HL-60/S4 treated with phorbol 12-myristate 13-acetate at 8.2 ng/mL for 4 days and 3 days (cell line): ENCODE data around the gene IFRD2.

Experiments
- in situ Hi-C: fragments of 300-500 bp; cut with MboI; formaldehyde crosslinking; loops from 2 replicates; pipeline ENCODE4 v1.15.0; 2022; ENCODE audit warnings: low sequenced_read_pairs

IFRD2 gene

DNA sequence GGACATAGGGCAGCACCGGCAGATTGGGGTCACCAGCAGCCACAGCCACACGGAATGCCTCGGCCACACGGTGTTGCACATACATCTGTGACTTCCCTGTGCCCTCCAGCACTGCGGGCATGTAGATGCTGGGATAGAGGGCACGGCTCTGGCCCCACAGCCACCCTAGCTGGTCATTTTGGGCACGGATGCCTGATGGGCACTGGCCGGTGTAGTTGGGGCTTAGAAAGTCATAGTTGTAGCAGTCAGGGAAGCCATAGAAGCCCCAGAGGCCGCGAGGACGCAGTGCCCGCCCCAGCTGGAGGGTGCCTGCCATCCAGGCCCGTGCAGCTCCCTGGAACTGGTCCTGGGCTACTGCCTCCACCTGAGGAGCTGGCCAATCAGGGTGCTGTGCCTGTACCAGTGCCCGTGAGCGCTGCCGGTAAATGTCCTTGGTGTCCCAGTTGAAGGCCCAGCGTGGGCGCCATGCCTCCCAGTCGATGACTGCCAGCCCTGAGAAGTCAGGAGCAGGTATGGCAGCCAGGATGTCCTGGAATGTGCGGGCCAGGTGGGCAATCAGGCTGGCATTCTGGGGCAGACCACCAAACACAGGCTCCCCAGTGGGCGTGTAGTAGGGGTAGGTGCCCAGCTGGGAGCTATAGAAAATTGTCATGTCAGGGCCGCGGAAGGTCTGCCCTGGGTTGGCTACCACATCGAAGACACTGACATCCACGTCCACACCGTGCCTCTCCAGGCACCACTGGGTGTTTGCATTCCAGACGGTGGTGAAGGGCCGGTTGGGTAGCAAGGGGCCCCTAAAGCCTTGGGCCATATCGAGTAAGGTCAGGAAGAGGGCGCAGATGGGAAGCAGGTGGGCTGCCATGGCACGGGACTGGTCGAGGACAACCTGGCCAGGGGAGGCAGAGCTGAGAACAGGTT is 10.1 kb upstream of the IFRD2 start:
- in situ Hi-C loops = no loop called here

DNA sequence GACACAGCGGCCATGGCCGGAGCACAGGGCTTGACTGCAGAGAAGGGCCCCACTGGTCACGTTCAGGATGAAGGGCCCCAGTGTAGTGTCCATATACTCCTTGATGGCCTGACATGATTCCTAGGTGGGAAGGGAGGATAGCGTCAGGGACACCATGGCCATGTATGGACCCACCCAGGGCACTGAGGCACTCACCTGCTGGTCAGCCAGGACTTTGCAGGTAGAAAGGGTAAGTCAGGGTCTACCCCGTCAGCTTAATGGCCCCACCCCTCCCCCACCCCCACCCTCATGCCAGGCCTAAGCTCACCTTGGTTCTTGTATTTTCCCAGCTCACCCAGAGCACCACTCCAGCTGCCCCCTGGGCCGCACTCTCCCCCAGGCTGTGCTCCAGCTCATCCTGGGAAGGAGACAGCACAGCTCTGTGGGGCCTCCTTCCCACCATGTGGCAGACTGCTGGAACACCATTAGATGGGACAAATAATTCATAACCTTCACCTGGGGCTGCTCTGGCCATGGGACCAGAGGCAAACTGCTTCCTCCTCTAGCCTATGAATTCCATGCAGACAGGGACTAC is 8.5 kb upstream of the IFRD2 start:
- in situ Hi-C loops = no loop called here

DNA sequence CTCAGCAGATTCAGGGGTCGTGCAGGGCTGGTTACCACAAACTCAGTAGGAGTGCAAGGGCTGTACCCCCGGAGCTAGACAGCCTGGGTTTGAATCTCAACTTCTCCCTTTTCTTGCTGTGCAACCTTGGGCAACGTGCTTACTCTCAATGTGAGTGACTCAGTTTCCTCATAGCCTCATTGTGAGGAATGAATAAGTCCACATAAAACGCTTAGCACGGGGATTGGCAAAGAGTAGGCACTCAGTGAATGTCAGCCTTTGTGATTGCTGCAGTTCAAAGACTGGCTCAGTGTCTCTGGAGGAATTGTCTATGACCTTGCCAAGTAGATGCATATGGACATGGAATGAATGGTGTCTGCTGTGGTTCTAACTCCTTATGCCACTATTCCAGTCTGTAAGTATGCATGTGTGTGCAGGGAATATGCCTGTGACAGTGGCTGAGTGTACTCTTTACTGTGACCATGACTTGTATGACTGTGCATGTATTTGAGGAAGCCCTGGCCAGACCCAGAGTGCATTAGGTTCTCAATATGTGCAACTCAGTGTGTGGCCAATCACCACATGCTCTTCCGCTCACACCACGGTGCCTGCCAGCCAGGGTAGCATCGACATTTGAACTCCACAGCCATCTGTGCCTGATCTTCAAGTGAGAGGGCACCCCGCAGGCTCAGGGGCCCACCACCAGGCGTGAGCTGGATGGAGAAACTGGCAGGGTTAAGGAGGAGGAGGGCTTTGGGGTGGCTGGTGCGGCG is 7.9 kb upstream of the IFRD2 start:
- in situ Hi-C loops = no loop called here

DNA sequence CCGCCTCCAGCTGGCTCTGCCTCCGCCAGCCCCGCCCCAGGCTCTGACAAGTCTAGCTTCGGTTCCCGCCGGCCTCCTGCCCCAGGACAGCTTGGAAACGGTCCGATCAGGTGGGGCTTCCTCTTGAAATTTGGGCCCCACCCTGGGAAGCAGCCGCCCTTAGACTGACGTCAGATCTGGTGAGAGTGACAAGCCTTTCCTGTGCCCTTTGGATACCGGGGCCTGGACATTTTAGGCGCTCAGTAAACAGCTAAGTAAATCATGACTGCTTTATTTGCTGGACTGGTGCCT is 7.4 kb upstream of the IFRD2 start:
- in situ Hi-C loops = no loop called here

DNA sequence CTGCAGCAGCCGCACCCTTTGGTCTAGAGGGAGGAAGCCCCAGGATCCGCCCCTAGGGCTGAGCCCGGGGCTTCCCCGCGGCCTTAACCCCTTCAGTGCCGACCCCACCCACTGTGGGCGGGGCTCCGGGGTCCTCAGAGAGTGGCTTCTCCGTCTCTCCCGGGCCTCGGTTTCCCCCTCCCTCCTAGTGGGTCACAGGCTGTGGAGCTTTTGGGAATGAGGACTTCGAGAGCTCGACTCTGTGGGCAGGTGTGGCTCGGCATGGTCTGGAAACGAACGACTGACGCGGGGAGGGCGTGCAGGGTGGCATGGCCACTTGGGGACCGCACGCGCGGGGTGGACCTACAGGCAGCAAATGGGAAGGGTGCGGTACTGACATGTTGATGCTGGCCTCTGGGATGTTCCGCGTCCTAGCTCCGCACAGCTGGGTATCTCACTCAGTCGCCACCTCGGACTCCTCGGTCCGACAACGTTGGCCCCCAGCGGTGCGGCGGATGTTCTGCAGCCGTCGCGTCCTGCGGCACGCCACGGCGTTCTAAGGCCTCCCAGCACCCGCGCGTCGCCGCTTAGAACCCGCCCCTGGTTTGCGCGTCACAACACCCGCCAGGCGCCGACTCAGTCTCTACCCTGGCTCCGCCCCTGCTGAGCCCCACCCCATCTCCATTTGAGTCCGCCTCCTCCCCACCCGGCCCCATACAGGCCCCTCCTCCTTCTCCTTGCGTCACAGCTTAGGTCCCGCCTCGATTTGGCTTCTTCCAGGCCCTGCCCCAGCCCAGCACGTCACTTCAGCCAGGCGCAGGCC is 6.8 kb upstream of the IFRD2 start, which contains the start of the genes HYAL3 and NAA80:
TSS of gene HYAL3 (minus strand) at position 570 of the 802 bp plus-strand sequence. CDS start 3,803 bp downstream, outside the sequence.
TSS of gene NAA80 (minus strand) at position 570 of the 802 bp plus-strand sequence. CDS start 1,942 bp downstream, outside the sequence.
- in situ Hi-C loops = no loop called here

DNA sequence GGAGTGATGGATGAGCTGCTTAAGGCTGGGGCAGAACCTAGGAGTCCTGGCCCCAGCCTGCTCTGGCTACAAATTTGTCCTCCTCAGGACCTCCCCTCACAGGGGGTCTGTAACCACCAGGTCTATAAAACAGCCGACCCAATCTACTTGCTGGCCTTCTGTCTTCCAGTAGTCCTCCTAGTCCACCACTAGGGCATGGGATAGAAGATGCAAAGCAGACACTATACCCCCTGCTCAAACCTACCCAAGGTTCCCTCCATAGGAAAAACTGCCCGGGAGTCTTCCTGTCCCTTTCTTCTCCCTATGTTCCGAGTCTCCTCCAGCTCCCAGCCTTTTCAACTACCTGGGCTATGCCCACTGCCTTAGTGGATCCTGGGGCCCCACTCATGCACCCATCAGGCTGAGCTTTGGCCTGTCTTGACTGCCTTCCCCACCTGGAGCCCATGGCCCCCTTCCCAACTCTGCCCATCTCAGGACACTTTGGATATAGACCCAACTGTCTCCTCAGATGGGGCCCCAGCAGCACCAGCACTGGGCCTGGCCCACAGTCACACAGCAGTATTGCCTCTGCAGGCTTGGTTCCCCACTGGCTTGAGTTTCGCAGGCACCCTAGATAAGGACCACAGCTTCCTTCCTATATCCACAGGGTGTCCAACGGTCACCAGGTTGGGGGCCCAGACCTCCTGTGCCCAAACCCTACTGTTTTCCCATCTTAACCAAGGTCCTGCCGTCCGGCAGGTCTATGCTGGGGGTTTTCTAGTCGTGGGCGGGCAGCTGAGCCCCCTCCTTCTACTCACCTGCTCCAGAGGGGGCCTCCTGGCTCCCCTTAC is 5.9 kb upstream of the IFRD2 start:
- in situ Hi-C loops = no loop called here

DNA sequence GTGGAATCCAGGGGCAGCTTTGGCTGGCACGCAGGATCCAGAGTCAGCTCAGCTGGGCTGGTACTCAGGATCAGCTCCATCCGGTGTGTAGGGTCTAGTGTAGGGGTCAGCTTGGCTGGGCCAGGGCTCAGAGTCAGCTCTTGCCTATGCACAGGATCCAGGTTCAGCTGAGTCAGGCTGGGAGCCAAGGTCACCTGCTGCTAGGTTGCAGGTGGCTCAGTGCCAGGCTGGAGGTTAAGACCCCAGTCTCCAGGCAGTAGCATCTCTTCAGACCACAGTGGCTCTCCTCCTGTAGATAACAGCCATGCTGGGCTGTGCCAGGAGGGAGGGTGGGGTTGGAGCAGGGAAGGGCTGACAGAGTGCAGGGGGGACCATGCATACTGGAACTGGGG is 5.2 kb upstream of the IFRD2 start:
- in situ Hi-C loops = no loop called here

DNA sequence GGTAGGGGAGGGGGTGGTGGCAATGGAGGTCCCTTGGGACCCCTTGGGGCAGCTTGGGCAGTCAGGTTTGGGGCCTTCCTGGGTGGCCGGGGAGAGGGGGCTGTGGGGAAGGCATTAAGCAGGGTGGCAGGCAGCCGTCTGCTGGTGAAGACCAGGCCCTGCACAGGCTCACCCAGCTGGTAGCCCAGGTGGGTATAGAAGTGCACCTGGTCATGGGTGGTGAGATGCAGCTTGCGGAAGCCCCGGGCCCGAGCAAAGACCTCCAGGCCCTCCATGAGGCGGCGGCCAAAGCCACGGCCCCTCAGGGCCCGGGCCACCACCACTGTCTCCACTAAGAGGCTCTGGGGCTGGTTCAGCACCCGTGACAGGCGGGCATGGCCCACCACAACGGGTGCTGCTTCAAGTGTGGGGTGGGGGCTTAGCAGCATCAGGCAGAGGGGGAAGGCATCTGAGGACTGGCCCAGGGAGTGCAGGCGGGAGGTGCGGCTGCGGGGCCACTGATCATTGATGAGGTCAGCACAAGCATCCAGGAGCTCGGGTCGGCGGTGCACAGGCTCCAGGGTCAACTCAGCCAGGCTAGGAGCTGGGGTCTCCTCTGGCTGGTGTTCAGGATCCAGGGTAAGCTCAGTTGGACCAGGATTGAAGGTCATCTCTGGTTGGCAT is 4.6 kb upstream of the IFRD2 start:
- in situ Hi-C loops = no loop called here

DNA sequence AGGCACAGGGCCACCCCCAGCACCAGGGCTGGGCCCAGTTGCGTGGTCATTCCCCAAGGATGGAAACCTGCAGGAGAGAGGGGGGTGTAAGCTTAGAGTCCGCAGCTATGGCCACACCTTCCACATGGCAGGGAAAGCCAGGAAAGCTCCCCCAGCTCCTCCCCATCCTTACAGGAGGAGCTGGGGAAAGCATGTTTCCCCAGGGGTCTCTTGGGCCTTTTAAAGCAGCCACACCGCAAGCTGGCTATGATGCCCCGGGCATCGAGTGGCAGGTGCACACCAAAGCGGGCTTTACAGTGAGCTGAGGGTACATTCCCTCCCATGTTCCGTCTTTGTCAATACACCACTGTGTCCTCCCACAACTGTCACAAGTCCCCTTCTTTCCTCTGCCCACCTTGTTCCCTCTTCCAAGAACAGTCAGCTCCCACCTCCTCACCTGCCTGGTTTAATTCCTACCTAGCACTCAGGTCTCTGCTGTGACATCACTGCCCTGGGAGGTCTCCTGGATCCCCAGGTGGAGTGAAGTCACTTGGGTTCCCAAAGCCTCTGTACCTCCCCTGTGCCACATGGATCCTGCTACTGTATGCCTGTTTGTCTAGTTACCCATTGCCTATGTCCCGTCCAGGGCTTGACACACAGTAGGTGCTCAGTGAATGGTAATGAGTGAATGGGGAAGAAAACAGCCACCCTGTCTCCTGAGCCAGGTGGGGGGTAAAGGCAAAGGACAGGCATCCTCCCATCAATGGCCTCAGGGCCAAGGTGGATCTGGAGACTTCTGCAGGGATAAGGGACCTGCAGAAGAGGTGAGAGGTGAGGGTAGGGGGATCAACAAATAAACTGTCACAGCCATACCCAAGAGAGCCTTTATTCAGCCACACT is 3.6 kb upstream of the IFRD2 start:
- in situ Hi-C loops = no loop called here

DNA sequence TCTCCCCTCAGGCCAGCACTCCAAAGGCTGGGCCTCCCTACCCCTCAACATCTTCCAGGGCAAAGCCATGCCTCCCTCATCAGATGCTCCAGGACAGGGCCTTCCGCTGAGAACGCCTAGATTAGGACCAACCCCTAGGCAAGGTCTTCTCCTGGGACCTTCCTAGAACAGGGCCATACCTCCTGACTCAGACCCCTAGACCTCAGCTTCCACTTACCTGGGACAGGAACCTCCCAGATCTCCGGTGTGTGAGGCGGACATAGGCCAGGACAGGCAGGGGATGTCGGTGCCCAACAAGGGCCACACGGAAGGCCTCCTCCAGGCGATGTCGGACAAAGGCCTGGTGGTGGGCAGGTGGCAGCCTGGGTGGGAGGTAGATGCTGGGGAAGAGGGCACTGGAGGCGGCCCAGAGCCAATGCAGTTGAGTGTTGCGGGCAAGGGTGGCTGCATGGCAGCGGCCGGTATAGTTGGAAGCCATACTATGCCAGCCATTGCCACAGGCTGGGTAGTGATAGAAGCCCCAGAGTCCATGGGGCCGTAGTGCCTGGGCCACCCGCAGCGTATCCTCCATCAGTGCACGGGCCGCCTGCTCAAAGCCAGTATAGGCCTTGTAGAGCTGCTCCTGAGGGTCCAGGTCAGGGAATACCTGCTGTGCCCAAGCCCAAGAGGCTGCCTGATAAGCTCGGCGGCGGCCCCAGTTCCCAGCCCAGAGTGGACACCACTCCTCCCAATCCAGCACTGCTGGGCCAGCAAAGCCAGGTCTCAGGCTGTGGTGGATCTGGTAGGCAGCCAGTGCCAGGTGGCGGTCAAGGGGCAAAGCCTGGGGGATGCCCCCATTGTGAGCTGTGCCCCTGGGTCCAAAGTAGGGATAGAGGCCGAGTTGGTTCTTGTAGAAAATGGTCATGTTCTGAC is 2.5 kb upstream of the IFRD2 start:
- in situ Hi-C loops = no loop called here

DNA sequence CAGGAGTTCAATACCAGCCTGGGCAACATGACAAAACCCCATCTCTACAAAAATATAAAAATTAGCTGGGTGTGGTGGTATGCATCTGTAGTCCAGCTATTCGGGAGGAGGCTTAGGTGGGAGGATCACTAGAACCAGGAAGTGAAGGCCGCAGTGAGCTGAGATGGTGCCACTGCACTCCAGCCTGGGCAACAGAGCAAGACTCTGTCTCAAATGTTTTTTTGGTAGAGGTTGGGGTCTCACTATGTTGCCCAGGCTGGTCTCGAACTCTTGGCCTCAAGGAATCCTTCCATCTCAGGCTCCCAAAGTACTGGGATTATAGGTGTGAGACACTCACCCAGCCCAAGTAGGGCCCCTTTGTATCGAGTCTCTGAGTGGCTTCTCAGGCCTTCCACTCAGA is 1.9 kb upstream of the IFRD2 start:
- in situ Hi-C loops = no loop called here

DNA sequence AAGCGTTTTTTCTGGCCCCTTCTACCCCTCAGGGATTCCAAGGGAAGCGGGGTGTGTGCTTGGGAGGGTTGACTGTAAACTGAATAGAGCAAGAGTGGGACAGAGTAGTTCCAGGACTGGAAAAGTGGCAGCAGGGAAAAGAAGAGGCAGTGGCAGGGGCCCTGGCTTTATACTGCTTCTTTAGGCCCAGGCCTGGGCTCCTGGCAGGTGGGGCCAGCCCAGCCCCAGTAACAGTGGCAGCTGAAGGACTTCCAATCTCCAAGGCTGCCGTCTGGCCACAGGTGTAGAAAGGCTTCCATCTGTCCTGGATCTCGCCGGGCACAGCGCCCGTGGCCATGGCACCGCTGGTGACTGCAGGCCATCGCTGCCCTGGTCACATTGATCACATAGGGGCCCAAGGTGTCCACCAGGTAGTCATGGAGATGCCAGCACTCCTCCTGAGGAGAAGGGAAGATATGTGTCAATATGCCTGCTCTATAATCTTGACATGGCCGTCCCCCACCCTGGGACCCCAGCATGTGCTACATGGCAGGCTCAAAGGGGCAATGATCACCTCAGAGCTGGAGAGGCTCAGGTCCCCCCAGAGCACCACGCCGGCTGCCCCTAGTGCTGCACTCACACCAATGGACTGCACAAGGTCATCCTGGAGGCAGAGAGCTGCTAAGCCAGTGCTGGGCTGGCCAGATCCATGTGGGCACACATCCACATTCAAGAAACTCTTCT is 1.0 kb upstream of the IFRD2 start:
- in situ Hi-C loops = no loop called here

DNA sequence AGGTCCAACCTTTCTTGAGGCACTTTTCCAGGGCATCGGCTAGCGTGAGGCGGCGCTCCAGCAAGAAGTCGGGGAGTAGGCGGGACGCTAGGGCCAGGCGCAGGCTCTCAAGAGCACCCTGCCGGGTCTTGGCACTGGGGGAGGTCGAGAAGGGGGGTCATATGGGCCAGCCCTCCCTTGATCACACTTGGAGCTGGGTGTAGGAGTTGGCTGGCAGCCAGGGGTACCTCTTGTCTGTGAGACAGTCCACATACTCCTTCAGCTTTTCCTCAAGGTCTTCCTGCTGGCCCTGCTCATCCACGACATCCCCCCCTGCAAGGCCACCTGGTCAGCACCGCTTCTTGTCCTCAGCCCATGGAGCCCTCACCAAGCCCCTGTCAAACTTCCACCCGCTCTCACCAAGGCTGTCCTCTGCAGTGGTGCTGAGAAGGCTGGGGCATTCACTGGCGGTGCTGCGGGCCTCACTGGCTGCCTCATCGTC is 2.0 kb downstream of the IFRD2 start:
- in situ Hi-C loops = no loop called here

DNA sequence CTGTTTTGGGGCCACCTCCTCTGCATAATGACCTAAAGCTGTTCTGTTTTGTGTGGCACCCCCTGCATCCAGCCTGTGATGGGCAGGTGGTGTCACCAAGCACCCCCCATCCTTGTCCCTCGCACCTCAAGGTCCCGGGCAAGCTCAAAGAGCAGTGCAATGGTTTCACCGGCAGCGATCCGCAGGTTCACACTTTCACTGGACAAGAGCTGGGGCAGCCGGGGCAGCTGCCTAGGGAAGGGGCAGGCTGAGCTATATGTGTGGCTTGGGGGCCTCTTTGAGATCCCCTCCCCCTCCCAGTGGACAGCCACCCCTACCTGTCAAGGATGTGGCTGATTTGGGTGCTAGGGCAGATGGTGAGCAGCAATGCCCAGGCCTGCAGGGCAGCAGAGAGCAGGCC is 3.1 kb downstream of the IFRD2 start:
- in situ Hi-C loops = no loop called here

DNA sequence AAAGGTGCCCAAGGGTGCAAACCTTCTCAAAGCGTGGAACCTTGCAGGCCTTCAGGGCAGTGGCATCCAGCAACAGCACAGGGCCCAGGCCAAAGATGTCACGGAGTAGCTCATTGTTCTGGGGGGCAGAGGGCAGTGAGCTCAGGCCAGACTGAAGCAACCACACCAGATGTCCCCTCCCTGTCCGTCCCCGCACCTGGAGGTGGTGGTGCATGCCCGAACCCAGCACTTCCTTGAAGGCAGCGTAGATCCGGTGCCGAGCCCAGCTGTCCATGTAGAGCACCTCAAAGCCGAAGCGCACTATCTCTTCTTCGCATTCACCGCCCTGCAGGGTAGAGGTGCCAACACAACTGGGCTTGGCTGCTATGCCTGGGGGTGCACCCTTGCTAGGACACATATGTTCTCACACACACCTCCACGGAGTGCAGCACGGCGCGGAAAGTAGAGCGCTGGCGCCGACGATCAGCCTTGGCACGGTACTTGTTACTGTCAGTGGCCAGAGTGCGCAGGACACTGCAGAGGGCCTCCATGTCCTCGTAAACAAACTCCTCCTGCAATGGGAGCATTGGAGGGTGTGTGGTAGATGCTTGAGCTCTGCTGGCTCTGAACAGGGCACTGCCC is 3.7 kb downstream of the IFRD2 start:
- in situ Hi-C loops = no loop called here

DNA sequence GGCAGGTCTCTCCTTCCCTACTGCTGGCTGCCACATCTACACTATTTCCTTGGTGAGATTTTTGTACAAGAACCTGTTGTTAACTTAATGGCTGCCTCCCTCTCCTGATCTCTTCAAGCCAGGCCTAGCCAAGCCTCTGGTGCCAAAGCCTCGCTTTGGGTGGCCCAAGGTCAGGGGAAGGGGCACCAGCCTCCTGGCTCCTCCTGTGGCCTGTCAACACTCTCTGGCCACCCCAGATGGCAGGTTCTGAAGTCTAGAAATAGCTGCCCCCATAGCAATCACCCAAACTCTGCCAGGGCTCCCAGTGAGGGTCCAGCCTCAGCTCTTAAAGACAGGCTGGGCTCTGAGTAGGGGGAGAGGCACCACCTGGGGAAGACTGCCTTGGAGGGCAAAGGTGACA is 5.0 kb downstream of the IFRD2 start:
- in situ Hi-C loops = no loop called here
